Endodermal cell (in vitro differentiated cells): ENCODE data around the gene ZNF146. TPM values are rescaled to one million over a fixed set of nuclear protein-coding genes. Genes with fewer than 3 reads are reported as not detected.
"Not testable (repeated sequence)": the region's sequence is repeated elsewhere in the genome, so short reads cannot be mapped to it uniquely, and the experiment has no call there.

Experiments used
- DNase-seq: peaks from one replicate; pipeline ENCODE4 v3.0.0-alpha.2; 2017
- H3K27ac ChIP-seq: 2 replicates; pipeline ENCODE4 v1.5.1; 2013; ENCODE audit warnings: mild to moderate bottlenecking, low read depth, low read length, moderate library complexity
- H3K27me3 ChIP-seq: 2 replicates; pipeline ENCODE4 v1.6.1; 2013; ENCODE audit warnings: mild to moderate bottlenecking, low read length, moderate library complexity; ENCODE audit not compliant: insufficient read depth, control insufficient read depth, poor library complexity, severe bottlenecking
- H3K36me3 ChIP-seq: 2 replicates; pipeline ENCODE4 v1.7.0; 2013; ENCODE audit warnings: mild to moderate bottlenecking, low read length, moderate library complexity; ENCODE audit not compliant: control insufficient read depth, insufficient read depth
- H3K4me1 ChIP-seq: one replicate; pipeline ENCODE4 v1.7.0; 2013; ENCODE audit warnings: low read length; ENCODE audit not compliant: control insufficient read depth, insufficient read depth
- H3K4me3 ChIP-seq: 2 replicates; pipeline ENCODE4 v1.5.1; 2013; ENCODE audit warnings: mild to moderate bottlenecking, low read length, moderate library complexity
- H3K9ac ChIP-seq: 2 replicates; pipeline ENCODE4 v1.6.1; 2013; ENCODE audit warnings: mild to moderate bottlenecking, low read length, moderate library complexity; ENCODE audit not compliant: poor library complexity, severe bottlenecking; ENCODE audit errors: extremely low read depth
- H3K9me3 ChIP-seq: 2 replicates; pipeline ENCODE4 v1.6.1; 2013; ENCODE audit warnings: mild to moderate bottlenecking, low read length, moderate library complexity; ENCODE audit not compliant: control insufficient read depth
- H3K27ac Mint-ChIP-seq: 2 replicates; pipeline ENCODE4 v1.8.0; 2020; ENCODE audit warnings: mixed read lengths
- H3K27me3 Mint-ChIP-seq: 2 replicates; pipeline ENCODE4 v1.8.0; 2021; ENCODE audit warnings: mild to moderate bottlenecking, mixed read lengths; ENCODE audit not compliant: insufficient read depth
- H3K36me3 Mint-ChIP-seq: 2 replicates; pipeline ENCODE4 v1.8.0; 2020; ENCODE audit warnings: low read depth, mixed read lengths
- H3K4me1 Mint-ChIP-seq: 2 replicates; pipeline ENCODE4 v1.8.0; 2020; ENCODE audit warnings: mixed read lengths
- H3K4me3 Mint-ChIP-seq: 2 replicates; pipeline ENCODE4 v1.8.0; 2020; ENCODE audit warnings: mild to moderate bottlenecking, moderate library complexity, mixed read lengths
- H3K9me3 Mint-ChIP-seq: 2 replicates; pipeline ENCODE4 v1.8.0; 2020; ENCODE audit warnings: mild to moderate bottlenecking, mixed read lengths
- WGBS, 2 experiments: methylation state at CpG; one replicate each; pipeline versions ENCODE4 v1.1.5 to v1.1.7; 2013; ENCODE audit warnings: missing lambda C conversion rate in 2 of 2, mixed read lengths in 1 of 2; ENCODE audit not compliant: insufficient coverage in 1 of 2, insufficient read length in 1 of 2; 5-methylcytosine and 5-hydroxymethylcytosine counted together
- total RNA-seq, 2 donors: library from RNA; stranded (reverse); fragmentation: NEBNext Ultra II Directional in 1 of 2; extraction: Animal tissue kit (Norgen Biotek cat#: 25700) in 1 of 2; gene quantifications; 2 replicates in 1 of 2; 3 replicates in 1 of 2; pipeline ENCODE4 v1.2.1, GENCODE V29; 2021
- TF ChIP-seq, protein P1 (sequence below): fragments of 200-600 bp; sonication (generic); conservative IDR thresholded peaks from 2 replicates; pipeline ENCODE4 v1.5.0; 2021; ENCODE audit warnings: antibody characterized with exemption, mild to moderate bottlenecking

ZNF146 gene
- total RNA-seq, 2 donors from 2014 or later: 105 to 128 TPM

DNA sequence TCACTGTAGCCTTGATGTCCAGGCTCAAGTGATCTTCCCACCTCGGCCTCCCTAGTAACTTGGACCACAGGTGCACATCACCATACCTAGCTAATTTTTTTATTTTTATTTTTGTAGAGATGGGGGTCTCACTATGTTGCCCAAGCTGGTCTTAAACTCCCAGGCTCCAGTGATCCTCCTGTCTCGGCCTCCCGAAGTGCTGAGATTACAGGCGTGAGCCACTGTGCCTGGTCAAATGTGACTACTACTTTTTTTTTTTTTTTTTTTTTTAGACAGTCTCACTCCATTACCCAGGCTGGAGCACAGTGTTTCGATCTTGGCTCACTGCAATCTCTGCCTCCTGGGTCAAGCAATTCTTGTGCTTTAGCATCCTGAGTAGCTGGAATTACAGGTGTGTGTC, 42.1 kb upstream of the ZNF146 start:
- Mint-ChIP-seq H3K4me3 (no peak overlapping the region), H3K36me3 (no peaks in the 10 kb centered on the region), H3K27ac (no peak overlapping the region), H3K9me3 (no peaks in the 10 kb centered on the region), H3K27me3 (no peaks in the 10 kb centered on the region), H3K4me1 (no peaks in the 10 kb centered on the region)
- H3K27ac ChIP-seq: no peak overlapping the region
- H3K9me3 ChIP-seq: no peaks in the 10 kb centered on the region
- no peaks in the 10 kb centered on the region for H3K27me3 ChIP-seq
- TF ChIP-seq, protein P1, sequence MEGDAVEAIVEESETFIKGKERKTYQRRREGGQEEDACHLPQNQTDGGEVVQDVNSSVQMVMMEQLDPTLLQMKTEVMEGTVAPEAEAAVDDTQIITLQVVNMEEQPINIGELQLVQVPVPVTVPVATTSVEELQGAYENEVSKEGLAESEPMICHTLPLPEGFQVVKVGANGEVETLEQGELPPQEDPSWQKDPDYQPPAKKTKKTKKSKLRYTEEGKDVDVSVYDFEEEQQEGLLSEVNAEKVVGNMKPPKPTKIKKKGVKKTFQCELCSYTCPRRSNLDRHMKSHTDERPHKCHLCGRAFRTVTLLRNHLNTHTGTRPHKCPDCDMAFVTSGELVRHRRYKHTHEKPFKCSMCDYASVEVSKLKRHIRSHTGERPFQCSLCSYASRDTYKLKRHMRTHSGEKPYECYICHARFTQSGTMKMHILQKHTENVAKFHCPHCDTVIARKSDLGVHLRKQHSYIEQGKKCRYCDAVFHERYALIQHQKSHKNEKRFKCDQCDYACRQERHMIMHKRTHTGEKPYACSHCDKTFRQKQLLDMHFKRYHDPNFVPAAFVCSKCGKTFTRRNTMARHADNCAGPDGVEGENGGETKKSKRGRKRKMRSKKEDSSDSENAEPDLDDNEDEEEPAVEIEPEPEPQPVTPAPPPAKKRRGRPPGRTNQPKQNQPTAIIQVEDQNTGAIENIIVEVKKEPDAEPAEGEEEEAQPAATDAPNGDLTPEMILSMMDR: no peak
- no peak overlapping the region for H3K4me3 ChIP-seq
- H3K36me3 ChIP-seq: no peaks in the 10 kb centered on the region
- no peak for DNase-seq
- 93 to 100% methylated on average over 1 to 5 of the region's 5 CpGs for WGBS, 2 experiments
- no peaks in the 10 kb centered on the region for H3K4me1 ChIP-seq
- H3K9ac ChIP-seq: no peak overlapping the region

DNA sequence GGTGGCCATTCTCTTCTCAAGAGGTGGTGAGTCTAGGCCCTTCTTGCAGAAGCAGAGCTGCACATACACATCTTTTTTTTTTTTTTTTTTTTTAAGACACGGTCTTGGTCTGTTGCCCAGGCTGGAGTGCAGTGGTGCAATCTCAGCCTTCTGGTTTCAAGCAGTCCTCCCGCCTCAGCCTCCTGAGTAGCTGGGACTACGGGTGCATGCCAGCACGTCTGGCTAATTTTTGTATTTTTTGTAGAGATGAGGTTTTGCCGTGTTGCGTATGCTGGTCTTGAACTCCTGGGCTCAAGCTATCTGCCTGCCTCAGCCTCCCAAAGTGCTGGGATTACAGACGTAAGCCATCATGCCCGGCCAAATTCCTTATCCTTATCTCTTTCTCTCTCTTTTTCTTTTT, 41.1 kb upstream of the ZNF146 start:
- H3K9me3 Mint-ChIP-seq, H3K27me3 Mint-ChIP-seq: not testable (repeated sequence)

DNA sequence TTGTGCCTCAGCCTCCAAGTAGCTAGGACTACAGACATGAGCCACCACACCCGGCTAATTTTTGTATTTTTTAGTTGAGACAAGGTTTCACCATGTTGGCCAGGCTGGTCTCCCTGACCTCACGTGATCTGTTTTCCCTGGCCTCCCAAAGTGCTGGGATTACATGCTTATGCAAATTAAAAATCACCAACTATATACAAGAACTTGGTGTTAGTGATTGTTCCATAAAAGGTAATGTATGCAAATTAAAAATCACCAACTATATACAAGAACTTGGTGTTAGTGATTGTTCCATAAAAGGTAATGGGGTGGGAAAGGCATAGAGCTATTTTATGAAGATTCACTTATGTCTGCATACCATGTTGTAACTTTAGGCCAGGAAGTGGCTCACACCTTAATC, 35.8 kb upstream of the ZNF146 start:
- WGBS, 2 experiments: 65% methylated on average over 2 of the region's 2 CpGs; no CpG with 5 or more reads in 1 of the 2 experiments
- H3K4me1 Mint-ChIP-seq, H3K9me3 Mint-ChIP-seq, H3K27ac ChIP-seq, DNase-seq, H3K4me3 ChIP-seq, H3K27me3 ChIP-seq, H3K27ac Mint-ChIP-seq, H3K9ac ChIP-seq, H3K4me1 ChIP-seq, H3K27me3 Mint-ChIP-seq, H3K4me3 Mint-ChIP-seq: not testable (repeated sequence)
- H3K36me3 ChIP-seq: peaks cover 11% of the 10 kb centered on the region
- peaks cover 16% of the 10 kb centered on the region for H3K9me3 ChIP-seq
- peaks cover 10% of the 10 kb centered on the region for H3K36me3 Mint-ChIP-seq

More for the DNA sequence above, 41.1 kb upstream of the ZNF146 start:
- H3K9me3 ChIP-seq, H3K4me3 Mint-ChIP-seq, H3K4me3 ChIP-seq, H3K36me3 ChIP-seq, DNase-seq, H3K36me3 Mint-ChIP-seq, H3K4me1 ChIP-seq, H3K9ac ChIP-seq, H3K27ac Mint-ChIP-seq, H3K27ac ChIP-seq, H3K4me1 Mint-ChIP-seq, H3K27me3 ChIP-seq: not testable (repeated sequence)
- WGBS, 2 experiments: 88 to 92% methylated on average over 5 to 8 of the region's 8 CpGs

DNA sequence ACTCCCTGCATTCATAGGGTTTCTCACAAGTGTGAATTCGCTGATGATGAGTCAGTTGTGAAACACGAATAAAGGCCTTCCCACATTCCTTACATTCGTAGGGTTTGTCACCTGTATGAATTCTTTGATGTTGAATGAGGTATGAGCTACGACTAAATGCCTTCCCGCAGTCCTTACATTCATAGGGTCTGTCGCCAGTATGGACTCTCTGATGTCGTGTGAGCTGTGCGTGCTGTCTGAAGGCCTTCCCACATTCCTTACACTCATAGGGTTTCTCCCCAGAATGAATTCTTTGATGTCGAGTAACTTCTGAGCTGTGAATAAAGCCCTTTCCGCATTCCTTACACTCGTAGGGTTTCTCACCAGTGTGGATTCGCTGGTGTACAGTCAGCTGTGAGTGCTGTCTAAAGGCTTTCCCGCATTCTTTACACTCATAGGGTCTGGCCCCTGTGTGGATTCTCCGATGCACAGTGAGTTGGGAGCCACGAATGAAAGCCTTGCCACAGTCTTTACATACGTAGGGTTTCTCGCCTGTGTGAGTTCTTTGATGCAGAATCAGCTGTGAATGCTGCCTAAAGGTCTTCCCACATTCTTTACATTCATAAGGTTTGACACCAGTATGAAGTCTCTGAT, 32.2 kb upstream of the ZNF146 start:
- Histone ChIP-seq H3K4me3 (no peak overlapping the region), H3K27me3 (no peaks in the 10 kb centered on the region), H3K27ac (peak overlapping the region; percentile 58), H3K9ac (peak overlapping the region; percentile 43), H3K4me1 (peaks cover 4% of the 10 kb centered on the region), H3K36me3 (peaks cover 11% of the 10 kb centered on the region), H3K9me3 (peaks cover 16% of the 10 kb centered on the region)
- no peaks in the 10 kb centered on the region for H3K27me3 Mint-ChIP-seq
- H3K36me3 Mint-ChIP-seq: peaks cover 10% of the 10 kb centered on the region
- no peaks in the 10 kb centered on the region for H3K9me3 Mint-ChIP-seq
- no peak overlapping the region for H3K4me3 Mint-ChIP-seq
- peak overlapping the region; percentile 59 for H3K27ac Mint-ChIP-seq
- TF ChIP-seq, protein P1: no peak
- DNase-seq: peak; percentile 77
- WGBS, 2 experiments: 78 to 84% methylated on average over 9 to 17 of the region's 17 CpGs
- no peaks in the 10 kb centered on the region for H3K4me1 Mint-ChIP-seq
